Measurements from ENCODE around the gene ATOSB. TPM values are rescaled to one million over a fixed set of nuclear protein-coding genes. Genes with fewer than 3 reads are reported as not detected.

ATOSB gene
- total and polyA plus RNA-seq, 3 experiments from 2014 or later, result 4.4 to 6.4 (median 6.3) TPM

DNA sequence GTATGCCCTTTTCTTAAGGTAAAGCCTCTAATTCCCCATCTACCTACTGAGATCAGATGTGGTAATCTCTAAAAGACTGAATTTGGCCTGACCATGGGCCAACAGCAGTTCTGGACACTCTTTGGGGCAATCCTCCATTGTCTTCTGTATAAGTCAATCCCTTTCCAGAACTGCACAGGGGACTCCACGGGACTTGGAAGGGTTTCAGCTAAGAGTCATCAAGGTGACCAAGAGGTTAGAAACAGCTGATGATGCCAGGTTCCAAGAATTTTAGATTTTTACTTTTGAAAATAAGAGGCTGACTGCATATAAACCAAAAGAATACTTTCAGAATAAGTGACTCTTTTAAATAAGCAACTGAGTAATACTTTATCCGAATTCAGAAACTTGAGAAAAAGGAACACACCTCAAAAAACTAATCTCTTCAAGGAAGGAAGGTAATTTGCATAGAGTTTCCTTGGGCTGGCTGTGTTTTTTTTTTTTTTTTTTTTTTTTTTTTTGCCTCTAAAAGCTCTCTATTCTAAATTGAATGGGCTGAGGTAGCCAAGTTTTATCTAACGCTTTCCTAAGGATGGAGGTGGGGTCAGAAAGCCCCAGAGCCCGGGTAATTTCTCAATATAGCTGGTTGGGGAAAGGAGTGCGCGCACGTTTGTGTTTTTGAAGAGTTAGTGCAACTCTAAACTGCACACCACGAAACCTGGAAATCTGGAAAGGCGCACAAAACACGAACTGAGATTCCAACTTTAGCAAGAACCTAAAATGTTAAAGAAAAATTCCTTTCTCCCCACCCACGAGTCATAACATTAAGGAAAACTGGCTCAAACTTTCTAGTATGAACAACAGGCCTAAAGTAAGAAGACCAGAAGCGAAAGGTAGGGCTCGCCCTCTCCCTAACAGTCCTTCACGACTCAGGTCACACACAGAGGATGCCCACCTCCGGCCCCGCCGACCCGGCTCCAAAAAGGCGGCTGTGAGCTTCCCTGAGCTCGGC is 44.5 kb downstream of the ATOSB start:
- ChIA-PET POLR2A (interaction anchor here (0.6 to 2.1 kb wide), 10 partner anchors 9 to 86 kb away, joined by 3 to 31 read pairs (median 6); partner anchors contain the start of genes ATOSB, DNAJB5 and FANCG), CTCF (interaction anchor here (1.0 to 2.7 kb wide), 10 partner anchors 9 to 172 kb away, joined by 3 to 16 read pairs (median 6); partner anchors contain the start of genes ATOSB, FANCG and PIGO)
- H3K36me3 Mint-ChIP-seq, result peaks cover 9 to 64% (median 19%) of the 10 kb centered on the region in 3 donors
- no peaks in the 10 kb centered on the region for H3K9me3 Mint-ChIP-seq
- peak overlapping the region; percentile 85 to 98 (median 96) for H3K27ac Mint-ChIP-seq
- Histone ChIP-seq H3K27me3 (ENCODE audit: insufficient read depth, low read length, poor library complexity, severe bottlenecking) (no peaks in the 10 kb centered on the region), H3K4me3 (ENCODE audit: low read length) (peak overlapping the region; percentile 82), H3K36me3 (ENCODE audit: insufficient read depth, low read length) (peaks cover 22% of the 10 kb centered on the region), H3K4me1 (ENCODE audit: insufficient read depth, low read length) (peaks cover 39% of the 10 kb centered on the region), H3K9me3 (ENCODE audit: low read length) (no peaks in the 10 kb centered on the region), H3K27ac (ENCODE audit: low read depth, low read length) (peak overlapping the region; percentile 93)
- peaks cover 55 to 63% (median 61%) of the 10 kb centered on the region in 3 donors for H3K4me1 Mint-ChIP-seq
- peak overlapping the region; percentile 85 to 95 (median 90) for H3K4me3 Mint-ChIP-seq
- H3K27me3 Mint-ChIP-seq, result no peaks in the 10 kb centered on the region
- no peak for DNase-seq

- peaks cover 16 to 67% (median 24%) of the 10 kb centered on the region in 3 donors for H3K36me3 Mint-ChIP-seq
- POLR2A ChIA-PET, result interaction anchor here (0.6 kb wide), 2 partner anchors 10 to 94 kb away, joined by 4 to 6 read pairs; no protein-coding TSS in a partner anchor
- H3K27me3 Mint-ChIP-seq, result no peaks in the 10 kb centered on the region
- Histone ChIP-seq H3K9me3 (ENCODE audit: low read length) (no peaks in the 10 kb centered on the region), H3K27me3 (ENCODE audit: insufficient read depth, low read length, poor library complexity, severe bottlenecking) (no peaks in the 10 kb centered on the region), H3K27ac (ENCODE audit: low read depth, low read length) (no peak overlapping the region), H3K36me3 (ENCODE audit: insufficient read depth, low read length) (peaks cover 41% of the 10 kb centered on the region), H3K4me1 (ENCODE audit: insufficient read depth, low read length) (peaks cover 39% of the 10 kb centered on the region), H3K4me3 (ENCODE audit: low read length) (no peak overlapping the region)
- H3K27ac Mint-ChIP-seq, result peak overlapping the region; percentile 17 to 89 (median 68)
- CTCF ChIA-PET, result interaction anchor here (1.1 to 2.1 kb wide), 2 partner anchors 27 to 34 kb away, joined by 3 to 5 read pairs; partner anchors contain the start of gene PIGO
- no peaks in the 10 kb centered on the region for H3K9me3 Mint-ChIP-seq
- H3K4me1 Mint-ChIP-seq, result peaks cover 55 to 69% (median 68%) of the 10 kb centered on the region in 3 donors
- DNase-seq, result no peak
- peak overlapping the region; percentile 48 to 91 (median 74) for H3K4me3 Mint-ChIP-seq
Measured at GRCh38 chr9:35069020-35069419, 46.6 kb downstream of the ATOSB start.

DNA sequence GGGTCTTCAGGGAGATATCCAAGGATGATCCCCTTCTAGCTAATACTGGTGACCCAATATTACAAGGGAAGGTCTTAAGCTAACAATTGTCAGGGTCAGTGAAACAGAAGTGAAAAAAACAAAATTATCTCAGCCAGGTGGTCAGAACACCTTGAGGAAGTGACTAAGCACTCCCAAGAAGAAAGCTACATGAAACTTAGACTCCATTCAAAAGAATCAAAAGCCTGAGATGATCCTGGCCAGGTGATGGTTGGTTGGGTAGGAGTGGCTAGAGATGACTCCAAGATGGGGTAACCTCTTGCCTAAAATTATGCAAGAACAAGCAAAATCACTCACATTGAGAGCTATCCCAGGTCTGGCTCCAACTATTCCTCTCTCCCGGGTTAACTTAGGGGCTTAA is 48.6 kb downstream of the ATOSB start:
- no peak overlapping the region for H3K27ac ChIP-seq (ENCODE audit: low read depth, low read length)
- H3K9me3 Mint-ChIP-seq, result no peaks in the 10 kb centered on the region
- H3K4me1 ChIP-seq (ENCODE audit: insufficient read depth, low read length), result peaks cover 35% of the 10 kb centered on the region
- POLR2A ChIA-PET, result interaction anchor here (0.6 kb wide), 1 partner anchor 163 kb away, joined by 3 read pairs; no protein-coding TSS in a partner anchor
- CTCF ChIA-PET, result interaction anchor here (1.3 to 2.1 kb wide), 2 partner anchors 29 to 50 kb away, joined by 4 to 5 read pairs; partner anchors contain the start of gene PIGO
- no peaks in the 10 kb centered on the region for H3K27me3 Mint-ChIP-seq
- peaks cover 50 to 59% (median 57%) of the 10 kb centered on the region in 3 donors for H3K4me1 Mint-ChIP-seq
- no peaks in the 10 kb centered on the region for H3K27me3 ChIP-seq (ENCODE audit: insufficient read depth, low read length, poor library complexity, severe bottlenecking)
- no peak overlapping the region for H3K4me3 ChIP-seq (ENCODE audit: low read length)
- DNase-seq, result no peak
- H3K4me3 Mint-ChIP-seq, result no peak overlapping the region
- peaks cover 61% of the 10 kb centered on the region for H3K36me3 ChIP-seq (ENCODE audit: insufficient read depth, low read length)
- H3K9me3 ChIP-seq (ENCODE audit: low read length), result no peaks in the 10 kb centered on the region
- H3K36me3 Mint-ChIP-seq, result peaks cover 23 to 79% (median 33%) of the 10 kb centered on the region in 3 donors
- H3K27ac Mint-ChIP-seq, result peak overlapping the region in 5 of 8 donors; percentile 19 to 79 (median 49)

- Mint-ChIP-seq H3K27me3 (no peaks in the 10 kb centered on the region), H3K27ac (no peak overlapping the region), H3K4me3 (no peak overlapping the region), H3K36me3 (peaks cover 30 to 97% (median 57%) of the 10 kb centered on the region in 3 donors), H3K4me1 (peaks cover 2 to 8% (median 5%) of the 10 kb centered on the region in 3 donors), H3K9me3 (no peaks in the 10 kb centered on the region)
- POLR2A ChIA-PET, result no interaction called here
- CTCF ChIA-PET, result no interaction called here
- H3K27ac ChIP-seq (ENCODE audit: low read depth, low read length), result no peak overlapping the region
- H3K36me3 ChIP-seq (ENCODE audit: insufficient read depth, low read length), result peaks cover 95% of the 10 kb centered on the region
- H3K9me3 ChIP-seq (ENCODE audit: low read length), result no peaks in the 10 kb centered on the region
- no peak overlapping the region for H3K4me3 ChIP-seq (ENCODE audit: low read length)
- no peak for DNase-seq
- H3K27me3 ChIP-seq (ENCODE audit: insufficient read depth, low read length, poor library complexity, severe bottlenecking), result no peaks in the 10 kb centered on the region
- no peaks in the 10 kb centered on the region for H3K4me1 ChIP-seq (ENCODE audit: insufficient read depth, low read length)
Measured at GRCh38 chr9:35060548-35061207, 55.0 kb downstream of the ATOSB start.

- peaks cover 82% of the 10 kb centered on the region for H3K36me3 ChIP-seq (ENCODE audit: insufficient read depth, low read length)
- no peaks in the 10 kb centered on the region for H3K9me3 Mint-ChIP-seq
- no peak overlapping the region for H3K27ac ChIP-seq (ENCODE audit: low read depth, low read length)
- H3K27ac Mint-ChIP-seq, result peak overlapping the region in 1 of 8 donors; percentile 8
- no peaks in the 10 kb centered on the region for H3K4me1 ChIP-seq (ENCODE audit: insufficient read depth, low read length)
- no peaks in the 10 kb centered on the region for H3K27me3 ChIP-seq (ENCODE audit: insufficient read depth, low read length, poor library complexity, severe bottlenecking)
- ChIA-PET CTCF (interaction anchor here (0.8 kb wide), 1 partner anchor 9 kb away, joined by 3 read pairs; no protein-coding TSS in a partner anchor), POLR2A (no interaction called here)
- H3K36me3 Mint-ChIP-seq, result peaks cover 23 to 96% (median 54%) of the 10 kb centered on the region in 3 donors
- peak overlapping the region in 1 of 7 donors; percentile 13 for H3K4me3 Mint-ChIP-seq
- H3K27me3 Mint-ChIP-seq, result no peaks in the 10 kb centered on the region
- DNase-seq, result no peak
- H3K9me3 ChIP-seq (ENCODE audit: low read length), result no peaks in the 10 kb centered on the region
- no peak overlapping the region for H3K4me3 ChIP-seq (ENCODE audit: low read length)
- H3K4me1 Mint-ChIP-seq, result peaks cover 0 to 2% (median 0%) of the 10 kb centered on the region in 3 donors
Measured at GRCh38 chr9:35059438-35059837, 56.2 kb downstream of the ATOSB start.

DNA sequence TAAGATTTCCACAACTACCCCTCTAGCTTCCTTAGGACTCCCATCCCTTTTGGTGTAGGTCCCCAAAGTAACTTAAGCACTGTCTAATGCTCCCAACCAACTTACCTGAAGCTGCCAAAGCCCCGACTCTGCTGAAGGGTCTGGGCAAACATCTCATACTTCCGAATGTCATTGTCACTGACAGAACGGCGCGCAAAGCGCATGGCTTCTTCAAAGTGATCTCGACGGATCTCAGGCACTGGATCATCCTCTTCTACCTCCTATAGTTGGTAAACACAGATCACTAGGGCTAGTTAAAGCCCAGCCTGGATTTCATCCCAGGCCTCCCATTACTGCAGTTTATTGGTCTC is 58.4 kb downstream of the ATOSB start:
- ChIA-PET POLR2A (no interaction called here), CTCF (interaction anchor here (1.1 kb wide), 1 partner anchor 39 kb away, joined by 4 read pairs; the partner anchor contains the start of gene PIGO)
- no peak for DNase-seq
- Histone ChIP-seq H3K27ac (ENCODE audit: low read depth, low read length) (no peak overlapping the region), H3K36me3 (ENCODE audit: insufficient read depth, low read length) (peaks cover 60% of the 10 kb centered on the region), H3K9me3 (ENCODE audit: low read length) (no peaks in the 10 kb centered on the region), H3K4me3 (ENCODE audit: low read length) (no peak overlapping the region), H3K27me3 (ENCODE audit: insufficient read depth, low read length, poor library complexity, severe bottlenecking) (no peaks in the 10 kb centered on the region), H3K4me1 (ENCODE audit: insufficient read depth, low read length) (no peaks in the 10 kb centered on the region)
- Mint-ChIP-seq H3K27me3 (no peaks in the 10 kb centered on the region), H3K4me1 (peaks cover 0 to 7% (median 0%) of the 10 kb centered on the region in 3 donors), H3K27ac (peak overlapping the region in 1 of 8 donors; percentile 53), H3K4me3 (no peak overlapping the region), H3K36me3 (peaks cover 18 to 93% (median 49%) of the 10 kb centered on the region in 3 donors), H3K9me3 (no peaks in the 10 kb centered on the region)

- H3K4me1 ChIP-seq (ENCODE audit: insufficient read depth, low read length), result no peaks in the 10 kb centered on the region
- no peaks in the 10 kb centered on the region for H3K9me3 ChIP-seq (ENCODE audit: low read length)
- DNase-seq, result no peak
- peaks cover 55% of the 10 kb centered on the region for H3K36me3 ChIP-seq (ENCODE audit: insufficient read depth, low read length)
- Mint-ChIP-seq H3K27me3 (no peaks in the 10 kb centered on the region), H3K4me1 (peaks cover 0 to 7% (median 0%) of the 10 kb centered on the region in 3 donors), H3K4me3 (peak overlapping the region in 1 of 7 donors; percentile 19), H3K36me3 (peaks cover 15 to 91% (median 45%) of the 10 kb centered on the region in 3 donors), H3K27ac (peak overlapping the region in 2 of 8 donors; percentile 9 to 53), H3K9me3 (no peaks in the 10 kb centered on the region)
- no peak overlapping the region for H3K4me3 ChIP-seq (ENCODE audit: low read length)
- no peaks in the 10 kb centered on the region for H3K27me3 ChIP-seq (ENCODE audit: insufficient read depth, low read length, poor library complexity, severe bottlenecking)
- no peak overlapping the region for H3K27ac ChIP-seq (ENCODE audit: low read depth, low read length)
- POLR2A ChIA-PET, result no interaction called here
- CTCF ChIA-PET, result interaction anchor here (1.1 kb wide), 1 partner anchor 40 kb away, joined by 4 read pairs; the partner anchor contains the start of gene PIGO
Measured at GRCh38 chr9:35056571-35057270, 58.9 kb downstream of the ATOSB start.
